ENCODE results near the gene MPDZ. TPM values are rescaled to one million over a fixed set of nuclear protein-coding genes. Genes with fewer than 3 reads are reported as not detected.
A peak's percentile ranks its signal among the peaks of the same experiment; 100 is the strongest.

MPDZ gene
- total RNA-seq, 1 experiment from 2014 or later: 46.7 TPM

DNA sequence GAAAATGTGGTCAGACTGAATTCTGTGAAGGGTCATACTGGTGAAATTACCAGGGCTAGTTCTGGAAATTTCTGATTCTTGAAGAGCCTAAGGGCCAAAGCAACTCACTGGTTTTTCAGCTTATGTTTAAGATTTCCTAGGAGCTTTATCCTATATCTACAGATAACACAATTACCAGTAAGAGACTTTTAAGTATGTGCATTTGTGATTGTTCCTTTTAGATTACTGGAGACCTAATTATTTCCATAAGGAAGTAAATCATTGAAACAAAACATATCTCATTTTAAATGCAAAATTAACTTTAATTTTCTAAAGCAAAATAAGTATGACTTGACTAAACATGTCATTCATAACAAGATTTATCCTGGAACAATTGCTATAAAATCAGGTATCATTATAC, 134.2 kb downstream of the MPDZ start:
- H4K91ac ChIP-seq (ENCODE audit: insufficient read length, low read depth, low read length): no peak overlapping the region
- H3K4me1 ChIP-seq (ENCODE audit: insufficient read depth, low read length): peaks cover 3% of the 10 kb centered on the region; the same call in 1 of the 2 replicates
- no peak overlapping the region for H3K14ac ChIP-seq (ENCODE audit: insufficient read depth, low read length)
- H3K23ac ChIP-seq (ENCODE audit: insufficient read length, low read depth, low read length): no peak overlapping the region
- no peaks in the 10 kb centered on the region for H3K23me2 ChIP-seq (ENCODE audit: insufficient read length, low read depth, low read length, poor library complexity, severe bottlenecking)
- Mint-ChIP-seq H3K27ac (peak overlapping the region in 2 of 3 experiments; percentile 28 to 55; a peak in 1 of 7 replicates), H3K27me3 (ENCODE audit: low read depth) (no peaks in the 10 kb centered on the region), H3K4me1 (peaks cover 23 to 24% of the 10 kb centered on the region in 2 experiments), H3K9me3 (no peaks in the 10 kb centered on the region), H3K4me3 (no peak overlapping the region), H3K36me3 (ENCODE audit: insufficient read depth in 1 of 3, low read depth in 3 of 3) (peaks cover 0 to 15% (median 0%) of the 10 kb centered on the region in 3 experiments; a peak in 4 of 7 replicates)
- H3K79me2 ChIP-seq (ENCODE audit: insufficient read depth, low read length): no peaks in the 10 kb centered on the region
- no peaks in the 10 kb centered on the region for H3K79me1 ChIP-seq (ENCODE audit: insufficient read depth, low read depth, low read length, poor library complexity, severe bottlenecking)
- H4K8ac ChIP-seq (replicated peaks; ENCODE audit: insufficient read length, low read depth, low read length): no peak overlapping the region
- no peak for DNase-seq
- no peak overlapping the region for H2BK20ac ChIP-seq (ENCODE audit: low read depth, low read length, poor library complexity, severe bottlenecking)
- no peak overlapping the region for H2AFZ ChIP-seq (ENCODE audit: low read length)
- H3K27ac ChIP-seq (ENCODE audit: insufficient read length, low read depth, low read length): no peak overlapping the region
- no peak overlapping the region for H3T11ph ChIP-seq (ENCODE audit: low read length)
- H3K56ac ChIP-seq (ENCODE audit: insufficient read length, low read depth, low read length): no peak overlapping the region
- TF ChIP-seq CTCF (conservative IDR thresholded peaks at IDR 0.05): no peak
- H2AK5ac ChIP-seq (ENCODE audit: insufficient read length, low read length): no peak overlapping the region
- H2BK12ac ChIP-seq (ENCODE audit: insufficient read length, low read depth, low read length): no peak overlapping the region
- no peak overlapping the region for H3K4ac ChIP-seq (ENCODE audit: low read depth, low read length)
- no peak overlapping the region for H3K18ac ChIP-seq (ENCODE audit: insufficient read length, low read depth, low read length)
- H3K27me3 ChIP-seq (ENCODE audit: insufficient read depth, low read length): no peaks in the 10 kb centered on the region
- H4K20me1 ChIP-seq (ENCODE audit: control insufficient read depth, insufficient read depth, insufficient read length): no peaks in the 10 kb centered on the region
- no peak overlapping the region for H3K4me2 ChIP-seq (ENCODE audit: insufficient read depth, insufficient read length, low read length)
- no peaks in the 10 kb centered on the region for H3K9me3 ChIP-seq (ENCODE audit: control insufficient read depth, low read depth, low read length)
- no peak overlapping the region for H4K5ac ChIP-seq (ENCODE audit: insufficient read length, low read depth, low read length)
- H2BK15ac ChIP-seq (ENCODE audit: low read depth, low read length): no peak overlapping the region
- H2BK120ac ChIP-seq (ENCODE audit: low read depth, low read length, poor library complexity, severe bottlenecking): no peak overlapping the region
- no peak overlapping the region for H3K9ac ChIP-seq (ENCODE audit: extremely low read depth, insufficient read length, low read length)
- no peak overlapping the region for H2BK5ac ChIP-seq (ENCODE audit: insufficient read length, low read length)
